K562 (cell line): ENCODE data around the gene CTDSP2. TPM values are rescaled to one million over a fixed set of nuclear protein-coding genes. Genes with fewer than 3 reads are reported as not detected.
A peak's percentile ranks its signal among the peaks of the same experiment; 100 is the strongest.

ENCODE experiments used
- CHD1 ChIP-seq: fragments of 200-600 bp; sonication (generic); IDR thresholded peaks from one replicate; pipeline ENCODE4 v1.6.1; 2012; ENCODE audit warnings: mild to moderate bottlenecking, moderate library complexity, low read length, inconsistent platforms
- CHD4 ChIP-seq: fragments of 200-600 bp; sonication (generic); IDR thresholded peaks from 3 replicates; pipeline ENCODE4 v1.6.1; 2012; ENCODE audit warnings: low read depth, mild to moderate bottlenecking, mixed read lengths, low read length, inconsistent platforms; ENCODE audit not compliant: insufficient read depth, insufficient replicate concordance, poor library complexity, severe bottlenecking
- ETV5 ChIP-seq: sonication (generic); formaldehyde crosslinking; IDR thresholded peaks from 2 replicates; pipeline ENCODE4 v1.4.0; 2020; ENCODE audit warnings: low read depth, mild to moderate bottlenecking, missing genetic modification reagents
- FOXO4 ChIP-seq: fragments of 450-650 bp; formaldehyde crosslinking; IDR thresholded peaks from 2 replicates; pipeline ENCODE4 v1.4.0; 2020; ENCODE audit warnings: mild to moderate bottlenecking, moderate library complexity
- HDAC8 ChIP-seq: fragments of 450-650 bp; IDR thresholded peaks from 2 replicates; pipeline ENCODE4 v1.6.1; 2016; ENCODE audit warnings: mild to moderate bottlenecking, missing genetic modification characterization, moderate library complexity, missing compliant biosample characterization
- KLF16 ChIP-seq: IDR thresholded peaks from 2 replicates; pipeline ENCODE4 v1.6.1; 2016; ENCODE audit warnings: antibody characterized with exemption
- POLR2AphosphoS2 ChIP-seq: IDR thresholded peaks from 2 replicates; pipeline ENCODE4 v1.6.1; 2012; ENCODE audit warnings: low read length, improper control_type of control experiment
- SIX5 ChIP-seq, 2 experiments: IDR thresholded peaks; 2 replicates each; pipeline ENCODE4 v1.6.1; 2011; ENCODE audit warnings: low read length in 2 of 2, borderline replicate concordance in 1 of 2, low read depth in 1 of 2, mild to moderate bottlenecking in 1 of 2, moderate library complexity in 1 of 2; ENCODE audit not compliant: insufficient read depth in 1 of 2
- TAF7 ChIP-seq: fragments of 450-650 bp; IDR thresholded peaks from 2 replicates; pipeline ENCODE4 v1.6.1; 2016; ENCODE audit warnings: missing genetic modification characterization, missing compliant biosample characterization
- TBP ChIP-seq: optimal IDR thresholded peaks from 2 replicates; pipeline ENCODE3; 2011; ENCODE audit warnings: low read depth, low read length, improper control_type of control experiment
- ZNF239 ChIP-seq: fragments of 250-450 bp; sonication (Bioruptor Pico); IDR thresholded peaks from 2 replicates; pipeline ENCODE4 v1.4.0; 2020; ENCODE audit warnings: mild to moderate bottlenecking
- ZNF263 ChIP-seq: sonication (generic); formaldehyde crosslinking; IDR thresholded peaks from 2 replicates; pipeline ENCODE4 v1.8.0; 2022; ENCODE audit warnings: mild to moderate bottlenecking, missing genetic modification reagents, borderline replicate concordance
- ZNF282 ChIP-seq: sonication (generic); formaldehyde crosslinking; IDR thresholded peaks from 2 replicates; pipeline ENCODE4 v1.8.1; 2023; ENCODE audit warnings: missing genetic modification reagents
- ZNF511 ChIP-seq: sonication (generic); formaldehyde crosslinking; IDR thresholded peaks from 2 replicates; pipeline ENCODE4 v1.8.0; 2022; ENCODE audit warnings: mild to moderate bottlenecking, missing genetic modification reagents
- polyA plus RNA-seq, 8 experiments: library from polyadenylated mRNA; depleted of rRNA in 4 of 8; stranded (reverse) in 5 of 8; unstranded in 3 of 8; fragments of >200 nt; fragmentation: Nextera tagmentation in 2 of 8; fragmentation: Illumina TruSeq in 1 of 8; extraction: Ambion mirVana in 2 of 8; extraction: Trizol in 1 of 8; gene quantifications; 2 replicates each; pipeline versions ENCODE4 v1.2.1 to v1.2.3, GENCODE V29; 2011 to 2014; ENCODE audit warnings: inconsistent platforms in 1 of 8, missing spikeins in 1 of 8
- total RNA-seq, 7 experiments: library from RNA; depleted of rRNA in 6 of 7; stranded (reverse); fragments of >200 nt in 6 of 7; fragmentation: Illumina TruSeq in 2 of 7; extraction: Trizol in 2 of 7; gene quantifications; 2 replicates each; pipeline versions ENCODE4 v1.2.1 to v1.2.3, GENCODE V29; 2011 to 2021; ENCODE audit warnings: low replicate concordance in 1 of 7
- TF ChIP-seq, protein P1 (sequence below): fragments of 250-450 bp; sonication (Bioruptor Pico); IDR thresholded peaks from 2 replicates; pipeline ENCODE4 v1.4.0; 2020
- TF ChIP-seq, protein P2 (sequence below): sonication (generic); formaldehyde crosslinking; IDR thresholded peaks from 2 replicates; pipeline ENCODE4 v1.8.0; 2023; ENCODE audit warnings: mild to moderate bottlenecking, missing genetic modification reagents
- TF ChIP-seq, protein P3 (sequence below): fragments of 450-650 bp; IDR thresholded peaks from 2 replicates; pipeline ENCODE4 v1.6.1; 2016; ENCODE audit warnings: missing biosample characterization, missing genetic modification characterization
- TF ChIP-seq, protein P4 (sequence below): sonication (generic); formaldehyde crosslinking; IDR thresholded peaks from 2 replicates; pipeline ENCODE4 v1.9.0; 2022; ENCODE audit warnings: mild to moderate bottlenecking, missing genetic modification reagents

Gene CTDSP2
- total and polyA plus RNA-seq, 9 of the 15 experiments (the other 6 are each of a cell fraction or from before 2014, with no cell fraction given): 20.4 to 108 (median 47.7) TPM

- TF ChIP-seq, protein P1, sequence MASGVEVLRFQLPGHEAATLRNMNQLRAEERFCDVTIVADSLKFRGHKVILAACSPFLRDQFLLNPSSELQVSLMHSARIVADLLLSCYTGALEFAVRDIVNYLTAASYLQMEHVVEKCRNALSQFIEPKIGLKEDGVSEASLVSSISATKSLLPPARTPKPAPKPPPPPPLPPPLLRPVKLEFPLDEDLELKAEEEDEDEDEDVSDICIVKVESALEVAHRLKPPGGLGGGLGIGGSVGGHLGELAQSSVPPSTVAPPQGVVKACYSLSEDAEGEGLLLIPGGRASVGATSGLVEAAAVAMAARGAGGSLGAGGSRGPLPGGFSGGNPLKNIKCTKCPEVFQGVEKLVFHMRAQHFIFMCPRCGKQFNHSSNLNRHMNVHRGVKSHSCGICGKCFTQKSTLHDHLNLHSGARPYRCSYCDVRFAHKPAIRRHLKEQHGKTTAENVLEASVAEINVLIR (CRISPR knock-in tag): peak; percentile 83
- TF ChIP-seq ETV5 (CRISPR knock-in tag) (peak; percentile 75), ZNF239 (CRISPR knock-in tag) (0 out of 2 replicates have a peak, but pooled peaks have one; percentile 36), SIX5 (IDR thresholded peaks at IDR 0.05; ENCODE audit: borderline replicate concordance in 1 of 2, insufficient read depth in 1 of 2, low read depth in 1 of 2, low read length in 2 of 2) (peak; percentile 26 to 37; a peak in 1 of 4 replicates), POLR2AphosphoS2 (peak; percentile 86), CHD4 (no peak), ZNF263 (no peak; the same call in 1 of the 2 replicates), CHD1 (peak; percentile 68), FOXO4 (CRISPR knock-in tag) (no peak), ZNF511 (peak; percentile 76; the same call in 1 of the 2 replicates), ZNF282 (CRISPR knock-in tag) (0 out of 2 replicates have a peak, but pooled peaks have one; percentile 51), HDAC8 (tag) (0 out of 2 replicates have a peak, but pooled peaks have one; percentile 28), TBP (peak; percentile 83), KLF16 (peak; percentile 95), TAF7 (peak; percentile 80)
- TF ChIP-seq, protein P2, sequence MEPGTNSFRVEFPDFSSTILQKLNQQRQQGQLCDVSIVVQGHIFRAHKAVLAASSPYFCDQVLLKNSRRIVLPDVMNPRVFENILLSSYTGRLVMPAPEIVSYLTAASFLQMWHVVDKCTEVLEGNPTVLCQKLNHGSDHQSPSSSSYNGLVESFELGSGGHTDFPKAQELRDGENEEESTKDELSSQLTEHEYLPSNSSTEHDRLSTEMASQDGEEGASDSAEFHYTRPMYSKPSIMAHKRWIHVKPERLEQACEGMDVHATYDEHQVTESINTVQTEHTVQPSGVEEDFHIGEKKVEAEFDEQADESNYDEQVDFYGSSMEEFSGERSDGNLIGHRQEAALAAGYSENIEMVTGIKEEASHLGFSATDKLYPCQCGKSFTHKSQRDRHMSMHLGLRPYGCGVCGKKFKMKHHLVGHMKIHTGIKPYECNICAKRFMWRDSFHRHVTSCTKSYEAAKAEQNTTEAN (CRISPR knock-in tag): peak; percentile 88; the same call in 1 of the 2 replicates
- TF ChIP-seq, protein P3, sequence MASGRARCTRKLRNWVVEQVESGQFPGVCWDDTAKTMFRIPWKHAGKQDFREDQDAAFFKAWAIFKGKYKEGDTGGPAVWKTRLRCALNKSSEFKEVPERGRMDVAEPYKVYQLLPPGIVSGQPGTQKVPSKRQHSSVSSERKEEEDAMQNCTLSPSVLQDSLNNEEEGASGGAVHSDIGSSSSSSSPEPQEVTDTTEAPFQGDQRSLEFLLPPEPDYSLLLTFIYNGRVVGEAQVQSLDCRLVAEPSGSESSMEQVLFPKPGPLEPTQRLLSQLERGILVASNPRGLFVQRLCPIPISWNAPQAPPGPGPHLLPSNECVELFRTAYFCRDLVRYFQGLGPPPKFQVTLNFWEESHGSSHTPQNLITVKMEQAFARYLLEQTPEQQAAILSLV (tag): peak; percentile 67; the same call in 1 of the 2 replicates
- TF ChIP-seq, protein P4, sequence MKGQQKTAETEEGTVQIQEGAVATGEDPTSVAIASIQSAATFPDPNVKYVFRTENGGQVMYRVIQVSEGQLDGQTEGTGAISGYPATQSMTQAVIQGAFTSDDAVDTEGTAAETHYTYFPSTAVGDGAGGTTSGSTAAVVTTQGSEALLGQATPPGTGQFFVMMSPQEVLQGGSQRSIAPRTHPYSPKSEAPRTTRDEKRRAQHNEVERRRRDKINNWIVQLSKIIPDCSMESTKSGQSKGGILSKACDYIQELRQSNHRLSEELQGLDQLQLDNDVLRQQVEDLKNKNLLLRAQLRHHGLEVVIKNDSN (CRISPR knock-in tag): 0 out of 2 replicates have a peak, but pooled peaks have one; percentile 20
Observed at GRCh38 chr12:57782608-57783465, 63.7 kb downstream of the CTDSP2 start, which contains the start of gene TSFM (continued).
